Tibial nerve (tissue), 3 donors: ENCODE data around the gene RTP3.

Experiments
- CTCF ChIP-seq, 5 experiments: fragments of 200-600 bp in 3 of 5; fragments of 450-650 bp in 2 of 5; sonication (generic) in 3 of 5; IDR thresholded peaks; one replicate each; pipeline ENCODE4 v1.5.1; 2016 to 2019; ENCODE audit warnings: antibody characterized with exemption in 5 of 5, mild to moderate bottlenecking in 3 of 5, moderate library complexity in 2 of 5
- POLR2A ChIP-seq, 2 donors: fragments of 450-650 bp; IDR thresholded peaks; one replicate each; pipeline ENCODE4 v1.6.1; 2017; ENCODE audit warnings: antibody characterized with exemption in 2 of 2, mild to moderate bottlenecking in 2 of 2, moderate library complexity in 2 of 2

GRCh38 chr3:46469680-46470357, 28.0 kb upstream of the RTP3 start:
- TF ChIP-seq POLR2A (IDR thresholded peaks at IDR 0.05) (no peak), CTCF (IDR thresholded peaks at IDR 0.05) (no peak)
